Thyroid gland (tissue), 4 donors: ENCODE results near the gene NCK1.

Experiments
- POLR2A ChIP-seq, 2 donors: fragments of 450-650 bp; IDR thresholded peaks; one replicate each; pipeline ENCODE4 v1.6.1; 2017; ENCODE audit warnings: antibody characterized with exemption in 2 of 2, mild to moderate bottlenecking in 2 of 2, moderate library complexity in 1 of 2
- TF ChIP-seq, protein P1 (sequence below), 6 experiments: fragments of 200-600 bp in 3 of 6; fragments of 450-650 bp in 3 of 6; sonication (generic) in 3 of 6; IDR thresholded peaks; one replicate each; pipeline ENCODE4 v1.5.1; 2016 to 2019; ENCODE audit warnings: antibody characterized with exemption in 6 of 6, mild to moderate bottlenecking in 2 of 6, inconsistent platforms in 1 of 6, moderate library complexity in 1 of 6

DNA sequence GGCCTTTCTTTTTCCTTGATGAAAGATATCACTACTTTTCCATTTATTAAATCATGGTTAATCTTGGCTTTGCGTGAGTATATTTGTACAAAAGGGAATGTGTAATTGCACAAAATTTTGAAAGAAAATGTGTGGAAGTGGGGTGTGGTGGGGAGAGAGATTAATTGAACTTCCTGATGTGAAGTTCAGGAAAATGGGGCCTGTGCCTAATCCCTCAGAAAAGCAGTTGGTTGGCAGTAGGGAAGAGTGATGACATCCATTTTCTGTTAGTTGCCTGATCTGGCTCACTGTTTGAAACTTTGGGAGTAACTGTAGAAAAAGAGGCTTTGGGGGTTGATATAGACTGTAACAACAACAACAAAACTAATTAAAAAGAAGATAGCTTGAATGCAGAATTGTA lies 85.0 kb downstream of the NCK1 start:
- TF ChIP-seq, protein P1, sequence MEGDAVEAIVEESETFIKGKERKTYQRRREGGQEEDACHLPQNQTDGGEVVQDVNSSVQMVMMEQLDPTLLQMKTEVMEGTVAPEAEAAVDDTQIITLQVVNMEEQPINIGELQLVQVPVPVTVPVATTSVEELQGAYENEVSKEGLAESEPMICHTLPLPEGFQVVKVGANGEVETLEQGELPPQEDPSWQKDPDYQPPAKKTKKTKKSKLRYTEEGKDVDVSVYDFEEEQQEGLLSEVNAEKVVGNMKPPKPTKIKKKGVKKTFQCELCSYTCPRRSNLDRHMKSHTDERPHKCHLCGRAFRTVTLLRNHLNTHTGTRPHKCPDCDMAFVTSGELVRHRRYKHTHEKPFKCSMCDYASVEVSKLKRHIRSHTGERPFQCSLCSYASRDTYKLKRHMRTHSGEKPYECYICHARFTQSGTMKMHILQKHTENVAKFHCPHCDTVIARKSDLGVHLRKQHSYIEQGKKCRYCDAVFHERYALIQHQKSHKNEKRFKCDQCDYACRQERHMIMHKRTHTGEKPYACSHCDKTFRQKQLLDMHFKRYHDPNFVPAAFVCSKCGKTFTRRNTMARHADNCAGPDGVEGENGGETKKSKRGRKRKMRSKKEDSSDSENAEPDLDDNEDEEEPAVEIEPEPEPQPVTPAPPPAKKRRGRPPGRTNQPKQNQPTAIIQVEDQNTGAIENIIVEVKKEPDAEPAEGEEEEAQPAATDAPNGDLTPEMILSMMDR (IDR thresholded peaks at IDR 0.05): no peak
- TF ChIP-seq POLR2A (IDR thresholded peaks at IDR 0.05): no peak
